GM18498 (cell line): ENCODE measurements around the gene HDAC3.
"Not testable (repeated sequence)": the region's sequence is repeated elsewhere in the genome, so short reads cannot be mapped to it uniquely, and the experiment has no call there.

Experiments
- ATAC-seq: cut with Tn5 transposase; IDR thresholded peaks from one replicate; pipeline ENCODE4 v1.9.1; 2021; ENCODE audit warnings: mild to moderate bottlenecking, moderate library complexity; ENCODE audit not compliant: unreplicated experiment

The HDAC3 gene

GRCh38 chr5:141636106-141636412 is 590 bp downstream of the HDAC3 start:
- ATAC-seq: no peak

GRCh38 chr5:141635646-141636045 is 1.0 kb downstream of the HDAC3 start:
- no peak for ATAC-seq

DNA sequence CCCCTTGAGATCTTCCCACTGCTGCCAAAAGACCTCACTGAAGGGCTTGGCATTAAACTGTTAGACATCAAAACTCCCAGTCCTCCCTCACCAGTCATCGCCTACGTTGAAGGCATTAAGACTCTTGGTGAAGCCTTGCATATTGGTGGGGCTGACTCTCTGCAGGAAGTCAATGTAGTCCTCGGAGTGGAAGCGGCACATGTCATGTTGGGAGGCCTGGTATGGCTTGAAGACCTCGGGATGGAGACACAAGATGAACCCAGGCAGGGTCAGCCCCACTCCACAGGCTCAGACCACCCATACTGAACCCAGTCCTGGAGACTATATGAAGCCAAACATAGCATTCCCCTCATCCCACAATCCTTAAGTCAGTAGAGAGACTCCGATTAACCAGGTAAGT is 1.9 kb downstream of the HDAC3 start:
- ATAC-seq: no peak

DNA sequence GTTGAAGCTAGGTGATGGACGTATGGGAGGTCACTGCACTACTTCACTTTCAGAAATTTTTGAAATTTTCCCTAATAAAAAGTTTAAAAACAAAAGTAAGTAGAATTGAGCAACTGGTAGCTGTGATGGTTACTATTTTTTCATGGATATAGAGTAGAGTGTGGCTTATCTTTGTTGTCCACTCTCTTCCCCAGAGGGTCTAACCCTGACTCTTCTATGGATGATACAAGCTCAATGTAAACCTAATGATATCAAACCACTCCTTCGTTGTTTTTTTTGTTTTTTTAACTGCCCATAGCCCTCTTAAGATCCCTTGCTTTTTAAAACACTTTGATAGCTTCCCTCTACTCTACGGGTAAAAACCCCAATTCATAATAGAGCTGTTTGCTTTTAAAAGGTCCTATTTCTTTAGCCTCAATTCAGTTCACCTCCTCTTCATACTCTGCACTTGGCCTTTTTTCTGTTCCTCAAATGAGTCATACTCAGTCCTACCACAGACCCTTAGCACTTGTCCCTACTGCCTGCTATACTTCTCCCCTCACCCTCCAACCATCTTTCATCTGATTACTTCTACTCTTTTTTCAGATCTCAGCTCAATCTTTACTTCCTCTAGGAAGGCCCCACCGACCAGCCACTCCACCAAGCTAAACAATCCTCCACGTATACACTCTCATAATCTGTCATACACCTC is 2.6 kb downstream of the HDAC3 start:
- ATAC-seq: peak; percentile 59

DNA sequence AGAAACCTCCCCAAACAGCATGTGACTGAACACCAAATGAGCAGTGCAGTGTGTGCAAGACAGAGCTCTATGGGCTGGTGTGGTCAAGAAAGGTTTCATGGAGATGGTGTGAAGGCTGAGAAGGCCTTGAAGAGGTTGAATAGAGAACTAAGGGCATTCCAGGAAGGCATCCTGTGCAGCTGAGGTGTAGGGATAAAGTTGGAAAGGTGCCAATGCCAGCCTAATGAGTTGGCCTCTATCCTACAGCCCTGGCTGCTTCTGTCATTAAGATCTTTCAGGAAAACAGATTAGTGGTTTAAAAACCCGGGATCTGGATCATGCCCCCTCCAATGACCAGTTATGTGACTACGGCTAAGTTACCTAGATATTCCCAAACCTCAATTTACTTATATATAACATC is 4.0 kb downstream of the HDAC3 start:
- no peak for ATAC-seq

- no peak for ATAC-seq
Observed at GRCh38 chr5:141630570-141631140, 6.0 kb downstream of the HDAC3 start.

GRCh38 chr5:141628175-141628788 is 8.4 kb downstream of the HDAC3 start:
- ATAC-seq: no peak

- ATAC-seq: no peak
Observed at GRCh38 chr5:141623611-141624010, 13.0 kb downstream of the HDAC3 start.

DNA sequence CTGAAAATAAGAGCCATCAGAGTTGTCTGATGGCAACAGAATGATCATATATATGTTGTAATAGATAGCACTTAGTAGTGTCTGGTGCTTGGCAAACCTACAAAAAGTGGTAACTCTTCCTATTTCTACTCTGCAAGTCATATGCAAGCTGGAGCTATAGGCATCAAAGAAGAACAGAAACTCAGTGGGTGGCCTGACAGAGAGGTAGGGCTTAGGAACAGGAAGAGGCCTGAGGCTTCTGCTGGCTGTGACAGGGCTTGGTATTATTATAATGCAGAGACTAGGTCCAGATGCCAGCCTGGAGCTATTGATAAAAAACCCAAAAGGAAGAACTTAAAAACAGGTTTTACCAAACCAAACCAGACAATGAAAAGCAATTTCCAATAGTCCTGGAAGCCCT is 13.5 kb downstream of the HDAC3 start:
- peak; percentile 56 for ATAC-seq

- peak; percentile 85 for ATAC-seq
Observed at GRCh38 chr5:141618804-141619554, 17.7 kb downstream of the HDAC3 start, which contains the start of gene DIAPH1. Gene DIAPH1 (minus strand): TSS chr5:141619000. CDS start chr5:141618914, 86 bp downstream.

DNA sequence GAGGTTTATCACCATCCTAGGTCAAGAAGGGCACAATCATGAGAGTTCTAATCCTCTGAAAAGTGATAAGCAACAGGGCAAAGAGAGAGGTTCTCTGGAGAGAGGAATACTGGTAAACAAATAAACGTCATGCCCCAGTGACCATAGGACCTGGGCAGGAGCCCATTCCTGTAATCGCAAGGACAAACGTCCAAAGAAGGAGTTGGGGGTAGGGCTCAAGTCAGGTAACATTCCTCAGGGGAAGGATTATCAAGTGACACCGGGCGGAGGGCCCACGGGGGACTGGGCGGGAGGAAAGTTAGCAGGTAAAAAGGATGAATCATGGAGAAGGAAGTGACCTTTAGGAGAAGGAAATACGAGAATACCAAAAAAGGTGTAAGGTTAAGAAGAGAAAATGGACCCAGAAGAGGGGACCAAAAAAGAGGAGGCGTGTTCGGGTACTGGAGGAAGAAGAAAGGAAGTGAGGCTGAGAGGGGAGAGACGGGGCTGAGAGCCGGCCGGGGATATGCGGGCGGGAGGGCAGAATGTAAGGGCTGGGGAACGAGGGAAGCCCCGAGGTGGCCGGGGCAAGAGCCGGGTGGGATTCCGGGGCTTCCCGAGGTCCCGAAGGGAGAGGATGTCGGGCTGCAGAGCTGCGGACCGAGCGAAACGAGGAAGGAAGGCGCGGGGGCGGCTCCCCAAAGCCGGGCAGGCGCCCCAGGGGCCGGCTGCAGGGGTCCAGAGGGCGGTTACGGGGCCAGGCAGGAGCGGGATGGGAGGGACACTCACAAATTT is 18.4 kb downstream of the HDAC3 start:
- ATAC-seq: peak; percentile 33

DNA sequence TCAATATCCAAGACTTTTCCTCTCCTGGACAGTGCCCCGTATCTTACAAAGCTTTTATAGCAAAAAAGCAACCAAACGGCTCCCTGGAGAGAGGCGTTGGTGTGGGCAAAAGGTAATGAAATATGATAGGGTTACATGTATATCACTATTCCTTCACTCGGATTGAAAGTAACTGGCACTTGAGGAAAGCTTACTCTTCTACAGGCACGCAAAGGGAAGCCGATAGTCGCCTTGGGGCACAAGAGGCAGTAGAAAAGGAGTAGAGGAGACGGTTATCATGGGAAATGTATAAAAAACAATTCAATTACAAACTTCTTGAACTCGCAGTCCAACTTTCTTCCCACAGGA is 19.0 kb downstream of the HDAC3 start:
- no peak for ATAC-seq

DNA sequence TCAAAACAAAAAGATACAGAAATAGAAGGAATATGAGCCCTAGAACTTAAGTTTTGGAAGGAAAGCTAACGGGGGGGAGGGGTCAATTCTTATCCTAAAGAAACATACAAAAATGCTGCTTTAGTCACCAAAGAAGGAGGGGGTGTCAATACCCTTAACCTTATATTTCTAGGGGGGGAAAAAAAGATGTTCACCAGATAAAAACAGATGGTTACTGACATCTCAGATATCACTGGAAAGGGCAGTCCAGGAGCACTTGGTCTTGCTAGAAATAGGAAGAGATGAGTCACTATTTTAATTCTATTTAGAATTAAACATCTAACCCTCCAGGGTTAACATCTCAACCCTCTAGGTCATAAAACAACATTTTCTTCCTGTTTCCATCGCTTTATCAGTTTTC is 19.5 kb downstream of the HDAC3 start:
- ATAC-seq: no peak

DNA sequence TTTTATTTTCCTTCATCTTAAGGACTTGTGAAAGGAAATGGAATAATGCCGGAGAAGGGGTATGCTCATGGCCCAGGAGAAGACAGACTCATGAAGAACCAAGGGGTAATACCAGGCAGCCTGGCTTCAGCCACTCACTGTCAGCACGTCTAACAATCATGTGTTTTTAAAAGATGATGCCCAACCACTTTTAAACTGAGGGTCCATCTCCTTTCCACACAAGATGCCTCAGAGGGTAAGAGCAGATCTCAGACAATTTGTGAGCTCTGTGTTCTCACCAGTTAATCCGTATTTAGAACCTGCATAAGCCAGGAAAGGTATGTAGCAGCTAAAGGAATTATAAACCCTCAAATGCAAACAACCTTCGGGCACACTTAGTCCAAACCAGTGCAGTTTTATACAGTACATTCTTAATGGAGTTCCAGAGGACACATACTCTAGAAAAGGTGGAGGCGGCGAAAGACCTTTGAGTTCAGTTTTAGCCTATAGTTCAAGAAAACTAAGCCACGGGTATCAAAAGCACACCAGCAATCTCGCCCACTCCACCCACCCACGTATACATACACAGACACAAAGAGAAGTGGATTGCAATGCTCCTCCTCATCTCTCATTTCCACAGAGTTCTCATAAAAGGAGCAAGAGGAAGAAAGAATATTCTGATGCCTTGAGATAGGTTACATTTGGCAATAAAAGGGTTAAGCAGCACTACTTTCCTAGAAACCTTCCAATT is 20.5 kb downstream of the HDAC3 start:
- ATAC-seq: no peak

- no peak for ATAC-seq
Observed at GRCh38 chr5:141613344-141613743, 23.3 kb downstream of the HDAC3 start.

DNA sequence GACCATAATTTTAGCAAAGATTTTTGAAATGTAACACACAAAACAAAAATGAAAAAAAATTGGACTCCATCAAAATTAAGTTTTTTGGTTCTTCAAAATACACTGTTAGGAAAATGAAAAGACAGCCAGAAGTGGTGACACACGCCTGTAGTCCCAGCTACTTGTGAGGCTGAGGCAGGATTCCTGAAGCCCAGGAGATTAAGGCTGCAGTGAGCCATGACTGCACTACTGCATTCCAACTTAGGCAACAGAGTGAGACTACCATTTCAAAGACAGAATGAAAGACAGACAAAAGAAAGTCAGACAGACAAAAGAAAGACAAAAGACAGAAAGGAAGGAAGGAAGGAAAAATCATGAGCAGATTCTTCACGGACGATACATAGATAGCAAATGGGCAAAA is 25.4 kb downstream of the HDAC3 start:
- ATAC-seq: no peak

GRCh38 chr5:141609921-141610320 is 26.7 kb downstream of the HDAC3 start:
- not testable (repeated sequence) for ATAC-seq

GRCh38 chr5:141609044-141609443 is 27.6 kb downstream of the HDAC3 start:
- no peak for ATAC-seq

- ATAC-seq: no peak
Observed at GRCh38 chr5:141608557-141608956, 28.1 kb downstream of the HDAC3 start.

- no peak for ATAC-seq
Observed at GRCh38 chr5:141608046-141608445, 28.6 kb downstream of the HDAC3 start.
